Nephron progenitor cell (in vitro differentiated cells): Measurements from ENCODE around the gene PHACTR3.

Experiments used
- DNase-seq: peaks from one replicate; pipeline ENCODE4 v3.0.0; 2021
- H3K27ac Mint-ChIP-seq: 2 replicates; pipeline ENCODE4 v1.8.0; 2021; ENCODE audit warnings: mild to moderate bottlenecking, moderate library complexity, mixed read lengths
- H3K27me3 Mint-ChIP-seq: 2 replicates; pipeline ENCODE4 v1.8.0; 2021; ENCODE audit warnings: mild to moderate bottlenecking, low read depth, mixed read lengths; ENCODE audit not compliant: poor library complexity
- H3K36me3 Mint-ChIP-seq: 2 replicates; pipeline ENCODE4 v1.8.0; 2021; ENCODE audit warnings: low read depth, mixed read lengths
- H3K4me1 Mint-ChIP-seq: 2 replicates; pipeline ENCODE4 v1.8.0; 2021; ENCODE audit warnings: mixed read lengths
- H3K4me3 Mint-ChIP-seq: 2 replicates; pipeline ENCODE4 v1.8.0; 2021; ENCODE audit warnings: mild to moderate bottlenecking, moderate library complexity, mixed read lengths
- H3K9me3 Mint-ChIP-seq: 2 replicates; pipeline ENCODE4 v1.8.0; 2021; ENCODE audit warnings: mild to moderate bottlenecking, moderate library complexity, mixed read lengths
- TF ChIP-seq, protein P1 (sequence below): fragments of 200-600 bp; sonication (generic); IDR thresholded peaks from 2 replicates; pipeline ENCODE4 v1.5.0; 2021; ENCODE audit warnings: antibody characterized with exemption

The PHACTR3 gene

DNA sequence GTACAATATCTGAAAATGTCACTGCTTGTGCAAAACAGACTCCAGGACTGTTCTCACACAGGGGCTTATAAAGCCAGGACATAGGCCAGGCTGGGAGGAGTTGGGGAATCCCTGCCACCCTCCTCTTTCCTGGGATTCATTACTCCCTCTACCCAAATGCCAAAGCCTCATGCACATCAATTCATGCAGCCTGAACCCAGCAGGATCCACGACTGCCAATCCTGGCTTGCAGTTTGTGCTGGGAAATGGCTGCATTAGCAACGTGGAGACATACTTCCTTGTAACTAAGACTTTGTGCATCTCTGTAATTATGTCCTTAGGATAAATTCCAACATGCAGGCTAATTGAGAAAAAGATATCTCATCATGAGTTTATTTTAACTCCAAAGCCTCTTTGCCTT is 185.3 kb downstream of the PHACTR3 start:
- DNase-seq: no peak
- TF ChIP-seq, protein P1, sequence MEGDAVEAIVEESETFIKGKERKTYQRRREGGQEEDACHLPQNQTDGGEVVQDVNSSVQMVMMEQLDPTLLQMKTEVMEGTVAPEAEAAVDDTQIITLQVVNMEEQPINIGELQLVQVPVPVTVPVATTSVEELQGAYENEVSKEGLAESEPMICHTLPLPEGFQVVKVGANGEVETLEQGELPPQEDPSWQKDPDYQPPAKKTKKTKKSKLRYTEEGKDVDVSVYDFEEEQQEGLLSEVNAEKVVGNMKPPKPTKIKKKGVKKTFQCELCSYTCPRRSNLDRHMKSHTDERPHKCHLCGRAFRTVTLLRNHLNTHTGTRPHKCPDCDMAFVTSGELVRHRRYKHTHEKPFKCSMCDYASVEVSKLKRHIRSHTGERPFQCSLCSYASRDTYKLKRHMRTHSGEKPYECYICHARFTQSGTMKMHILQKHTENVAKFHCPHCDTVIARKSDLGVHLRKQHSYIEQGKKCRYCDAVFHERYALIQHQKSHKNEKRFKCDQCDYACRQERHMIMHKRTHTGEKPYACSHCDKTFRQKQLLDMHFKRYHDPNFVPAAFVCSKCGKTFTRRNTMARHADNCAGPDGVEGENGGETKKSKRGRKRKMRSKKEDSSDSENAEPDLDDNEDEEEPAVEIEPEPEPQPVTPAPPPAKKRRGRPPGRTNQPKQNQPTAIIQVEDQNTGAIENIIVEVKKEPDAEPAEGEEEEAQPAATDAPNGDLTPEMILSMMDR: no peak
- Mint-ChIP-seq H3K4me1 (peaks cover 6% of the 10 kb centered on the region), H3K9me3 (peaks cover 74% of the 10 kb centered on the region), H3K4me3 (no peak overlapping the region), H3K36me3 (no peaks in the 10 kb centered on the region), H3K27me3 (peaks cover 22% of the 10 kb centered on the region), H3K27ac (no peak overlapping the region)

DNA sequence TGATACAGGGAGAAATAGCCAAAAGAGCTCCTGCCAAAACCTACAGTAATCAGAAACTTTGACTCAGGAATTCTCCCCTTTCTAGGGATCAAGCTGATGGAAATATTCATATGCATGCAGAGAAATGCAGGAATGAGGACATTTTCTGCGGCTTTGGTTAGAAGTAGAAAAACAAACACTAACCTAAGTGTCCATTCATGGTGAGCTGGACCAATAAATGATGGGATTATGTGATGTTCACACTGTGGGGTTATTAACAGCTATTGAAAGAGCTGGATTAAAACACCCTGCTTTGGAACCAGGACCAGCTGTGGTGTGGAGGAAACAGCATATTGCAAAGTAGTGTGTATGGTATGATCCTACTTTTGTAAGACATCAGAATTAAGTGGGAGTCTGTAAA is 186.0 kb downstream of the PHACTR3 start:
- H3K4me3 Mint-ChIP-seq: no peak overlapping the region
- peaks cover 22% of the 10 kb centered on the region for H3K27me3 Mint-ChIP-seq
- no peak overlapping the region for H3K27ac Mint-ChIP-seq
- peaks cover under 1% of the 10 kb centered on the region for H3K4me1 Mint-ChIP-seq
- no peak for DNase-seq
- TF ChIP-seq, protein P1: no peak
- H3K9me3 Mint-ChIP-seq: peaks cover 76% of the 10 kb centered on the region
- H3K36me3 Mint-ChIP-seq: no peaks in the 10 kb centered on the region

DNA sequence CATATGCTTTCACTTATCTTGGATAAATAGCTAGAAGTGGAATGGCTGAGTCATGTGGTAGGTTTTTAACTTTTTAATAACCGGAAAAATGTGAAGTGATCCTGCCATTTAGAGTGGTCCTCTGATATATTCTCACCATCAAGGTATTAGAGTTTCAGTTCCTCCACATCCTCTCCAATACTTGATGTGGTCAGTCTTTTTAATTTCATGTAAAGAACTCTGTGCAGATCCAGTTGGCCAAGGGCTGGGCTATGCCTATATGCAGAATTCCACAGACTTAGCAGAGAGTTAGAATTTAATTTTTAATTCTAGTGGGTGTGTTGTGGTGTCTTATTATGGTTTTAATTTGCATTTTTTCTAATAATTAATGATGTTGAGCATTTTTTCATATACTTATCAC is 188.0 kb downstream of the PHACTR3 start:
- no peaks in the 10 kb centered on the region for H3K4me1 Mint-ChIP-seq
- DNase-seq: no peak
- TF ChIP-seq, protein P1: no peak
- H3K27ac Mint-ChIP-seq: no peak overlapping the region
- H3K27me3 Mint-ChIP-seq: peaks cover 19% of the 10 kb centered on the region
- no peak overlapping the region for H3K4me3 Mint-ChIP-seq
- H3K9me3 Mint-ChIP-seq: peaks cover 88% of the 10 kb centered on the region
- H3K36me3 Mint-ChIP-seq: no peaks in the 10 kb centered on the region

- TF ChIP-seq, protein P1: no peak
- H3K4me3 Mint-ChIP-seq: no peak overlapping the region
- no peaks in the 10 kb centered on the region for H3K4me1 Mint-ChIP-seq
- peaks cover 89% of the 10 kb centered on the region for H3K9me3 Mint-ChIP-seq
- H3K27ac Mint-ChIP-seq: no peak overlapping the region
- H3K27me3 Mint-ChIP-seq: peaks cover 5% of the 10 kb centered on the region
- DNase-seq: no peak
- no peaks in the 10 kb centered on the region for H3K36me3 Mint-ChIP-seq
These were observed 190.2 kb downstream of the PHACTR3 start for GRCh38 chr20:59794555-59794954.

GRCh38 chr20:59800309-59800708 is 196.0 kb downstream of the PHACTR3 start:
- Mint-ChIP-seq H3K27ac (no peak overlapping the region), H3K9me3 (peaks cover 86% of the 10 kb centered on the region), H3K36me3 (no peaks in the 10 kb centered on the region), H3K4me3 (no peak overlapping the region), H3K27me3 (no peaks in the 10 kb centered on the region), H3K4me1 (no peaks in the 10 kb centered on the region)
- no peak for DNase-seq
- TF ChIP-seq, protein P1: no peak

DNA sequence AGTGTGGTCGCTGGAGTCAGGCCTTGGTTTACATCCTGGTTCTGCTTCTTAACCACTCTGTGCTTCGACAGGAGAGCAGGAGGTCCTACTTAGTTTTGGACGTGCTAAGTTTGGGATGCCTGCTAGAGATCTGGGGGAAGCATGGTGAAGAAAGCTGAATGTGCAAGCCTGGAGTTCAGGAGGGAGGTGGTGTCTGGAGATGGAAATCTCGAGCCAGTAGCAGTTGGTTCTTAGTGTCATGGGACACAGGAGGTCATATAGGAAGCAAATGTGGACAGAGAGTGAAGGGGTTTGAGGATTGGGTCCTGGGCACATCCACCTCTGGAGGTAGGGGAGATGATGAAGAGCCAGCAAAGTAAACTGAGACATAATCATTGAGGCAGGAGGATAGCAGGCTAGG is 197.7 kb downstream of the PHACTR3 start:
- Mint-ChIP-seq H3K9me3 (peaks cover 75% of the 10 kb centered on the region), H3K27ac (no peak overlapping the region), H3K36me3 (no peaks in the 10 kb centered on the region), H3K27me3 (no peaks in the 10 kb centered on the region), H3K4me1 (no peaks in the 10 kb centered on the region), H3K4me3 (no peak overlapping the region)
- TF ChIP-seq, protein P1: no peak
- DNase-seq: no peak
